Vagina (tissue), 2 donors: Measurements from ENCODE around the gene IRX4. TPM values are rescaled to one million over a fixed set of nuclear protein-coding genes. Genes with fewer than 3 reads are reported as not detected.

Experiments
- DNase-seq, 2 donors: peaks; one replicate each; pipeline ENCODE4 v3.0.0-alpha.2; 2017; ENCODE audit errors: extremely low spot score in 2 of 2
- H3K27ac ChIP-seq: fragments of 200-600 bp; sonication (generic); one replicate; pipeline ENCODE4 v1.5.1; 2019
- H3K27me3 ChIP-seq: fragments of 200-600 bp; sonication (generic); one replicate; pipeline ENCODE4 v1.5.1; 2019
- H3K36me3 ChIP-seq, 2 donors: fragments of 200-600 bp; sonication (generic); one replicate each; pipeline ENCODE4 v1.5.1; 2017 to 2019
- H3K4me1 ChIP-seq: fragments of 200-600 bp; sonication (generic); one replicate; pipeline ENCODE4 v1.5.1; 2019
- H3K4me3 ChIP-seq, 2 donors: fragments of 200-600 bp; sonication (generic); 1 replicate in 1 of 2; 2 replicates in 1 of 2; pipeline ENCODE4 v1.5.1; 2016 to 2019
- H3K9me3 ChIP-seq: fragments of 200-600 bp; sonication (generic); one replicate; pipeline ENCODE4 v1.5.1; 2019
- POLR2A ChIP-seq, 2 donors: fragments of 450-650 bp; IDR thresholded peaks; one replicate each; pipeline ENCODE4 v1.6.1; 2017; ENCODE audit warnings: antibody characterized with exemption in 2 of 2, mild to moderate bottlenecking in 2 of 2, moderate library complexity in 2 of 2
- POLR2AphosphoS5 ChIP-seq, 2 donors: sonication (generic); formaldehyde crosslinking; IDR thresholded peaks; one replicate each; pipeline ENCODE4 v1.9.0; 2017; ENCODE audit warnings: antibody characterized with exemption in 2 of 2, mild to moderate bottlenecking in 2 of 2, low read depth in 1 of 2; ENCODE audit not compliant: insufficient read depth in 1 of 2
- intact Hi-C: fragments of 100-400 bp; cut with DNase I; formaldehyde crosslinking; loops from one replicate; pipeline ENCODE4 v1.15.1; 2023
- total RNA-seq: library from RNA; depleted of rRNA; stranded (reverse); fragments of >200 nt; gene quantifications from one replicate; pipeline ENCODE4 v1.2.3, GENCODE V29; 2016
- TF ChIP-seq, protein P1 (sequence below), 3 experiments: fragments of 450-650 bp in 2 of 3; fragments of 200-600 bp in 1 of 3; sonication (generic) in 1 of 3; IDR thresholded peaks; one replicate each; pipeline ENCODE4 v1.5.1; 2017 to 2019; ENCODE audit warnings: antibody characterized with exemption in 3 of 3, mild to moderate bottlenecking in 2 of 3, moderate library complexity in 2 of 3

The IRX4 gene
- total RNA-seq, 1 donor from 2014 or later: 26.8 TPM

DNA sequence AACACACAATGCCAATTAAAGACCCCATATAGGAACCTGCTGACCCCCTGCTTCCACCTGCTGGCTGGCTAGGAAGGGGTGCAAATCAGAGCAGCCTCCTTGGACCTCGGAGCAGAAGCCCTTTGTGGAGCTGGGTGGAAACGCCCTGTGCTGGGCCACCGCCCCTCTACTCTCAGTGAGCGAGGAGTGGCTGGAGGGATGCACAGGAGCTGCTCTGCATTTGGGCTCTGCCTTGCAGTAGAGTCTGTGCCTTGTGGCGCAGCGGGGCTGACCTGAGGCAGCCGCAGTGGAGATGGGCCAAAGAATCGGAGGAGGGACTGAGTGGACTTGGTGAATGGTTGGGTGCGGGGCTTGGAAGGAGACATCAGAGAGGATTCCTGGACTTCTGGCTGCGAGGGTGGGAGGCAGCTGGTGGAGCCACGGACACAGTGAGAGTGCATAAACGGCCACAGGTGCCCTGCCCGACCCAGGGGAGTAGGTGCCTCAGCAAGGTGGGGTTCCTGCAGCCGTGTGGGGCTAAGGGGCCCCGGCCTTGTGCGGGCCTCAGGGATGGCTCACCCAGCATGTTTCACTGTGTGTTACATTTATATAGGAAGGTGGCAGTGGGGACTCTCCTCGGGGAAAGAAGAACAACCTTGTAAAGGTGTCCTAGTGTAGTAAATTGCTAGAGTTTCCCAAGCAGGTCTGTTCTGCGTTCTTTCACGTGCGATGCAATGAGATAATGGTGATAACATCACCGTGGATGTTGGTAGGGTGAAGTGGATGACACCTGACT lies 14.1 kb upstream of the IRX4 start:
- H3K36me3 ChIP-seq: no peaks in the 10 kb centered on the region
- no peak overlapping the region for H3K4me3 ChIP-seq
- H3K9me3 ChIP-seq: no peaks in the 10 kb centered on the region
- DNase-seq: no peak
- intact Hi-C loops: no loop called here
- no peaks in the 10 kb centered on the region for H3K27me3 ChIP-seq
- H3K27ac ChIP-seq: no peak overlapping the region
- no peak for TF ChIP-seq POLR2AphosphoS5 (IDR thresholded peaks at IDR 0.05; ENCODE audit: insufficient read depth in 1 of 2, low read depth in 1 of 2)
- TF ChIP-seq, protein P1, sequence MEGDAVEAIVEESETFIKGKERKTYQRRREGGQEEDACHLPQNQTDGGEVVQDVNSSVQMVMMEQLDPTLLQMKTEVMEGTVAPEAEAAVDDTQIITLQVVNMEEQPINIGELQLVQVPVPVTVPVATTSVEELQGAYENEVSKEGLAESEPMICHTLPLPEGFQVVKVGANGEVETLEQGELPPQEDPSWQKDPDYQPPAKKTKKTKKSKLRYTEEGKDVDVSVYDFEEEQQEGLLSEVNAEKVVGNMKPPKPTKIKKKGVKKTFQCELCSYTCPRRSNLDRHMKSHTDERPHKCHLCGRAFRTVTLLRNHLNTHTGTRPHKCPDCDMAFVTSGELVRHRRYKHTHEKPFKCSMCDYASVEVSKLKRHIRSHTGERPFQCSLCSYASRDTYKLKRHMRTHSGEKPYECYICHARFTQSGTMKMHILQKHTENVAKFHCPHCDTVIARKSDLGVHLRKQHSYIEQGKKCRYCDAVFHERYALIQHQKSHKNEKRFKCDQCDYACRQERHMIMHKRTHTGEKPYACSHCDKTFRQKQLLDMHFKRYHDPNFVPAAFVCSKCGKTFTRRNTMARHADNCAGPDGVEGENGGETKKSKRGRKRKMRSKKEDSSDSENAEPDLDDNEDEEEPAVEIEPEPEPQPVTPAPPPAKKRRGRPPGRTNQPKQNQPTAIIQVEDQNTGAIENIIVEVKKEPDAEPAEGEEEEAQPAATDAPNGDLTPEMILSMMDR (IDR thresholded peaks at IDR 0.05): no peak
- TF ChIP-seq POLR2A (IDR thresholded peaks at IDR 0.05): no peak
- no peaks in the 10 kb centered on the region for H3K4me1 ChIP-seq

DNA sequence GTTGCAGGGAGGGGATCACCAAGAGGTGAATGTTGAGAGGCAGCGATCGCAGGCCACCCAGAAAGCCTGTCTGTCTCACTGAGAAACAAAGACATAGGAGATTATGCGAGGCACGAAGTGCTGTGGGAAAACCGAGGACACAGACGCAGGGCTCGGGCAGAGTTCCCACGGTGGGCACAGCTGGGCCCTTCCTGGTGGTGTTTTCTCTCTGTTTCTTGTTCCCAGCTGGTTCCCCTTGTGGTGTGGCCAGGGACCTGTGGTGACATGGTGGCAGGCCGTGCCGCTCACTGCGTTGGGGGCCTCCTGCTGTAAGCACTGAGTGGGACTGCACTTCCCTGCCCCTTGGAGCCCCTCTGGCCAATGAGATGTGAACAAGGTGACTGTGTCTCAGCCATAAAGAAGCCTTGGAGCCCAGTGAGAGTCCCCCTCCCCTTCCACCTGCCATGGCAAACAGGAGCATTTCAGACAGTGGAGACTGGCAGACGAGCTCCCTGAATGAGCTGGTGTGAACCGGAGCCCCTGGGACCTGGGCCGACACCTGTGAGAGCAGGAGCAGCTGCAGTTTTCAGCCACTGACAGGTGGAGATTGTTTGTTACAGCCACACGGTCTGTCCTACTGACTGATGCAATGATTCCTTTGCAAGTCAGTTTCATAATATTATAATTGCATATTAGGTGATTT lies 13.2 kb upstream of the IRX4 start:
- intact Hi-C loops: no loop called here
- Histone ChIP-seq H3K4me3 (no peak overlapping the region), H3K27me3 (no peaks in the 10 kb centered on the region), H3K9me3 (no peaks in the 10 kb centered on the region), H3K27ac (no peak overlapping the region), H3K4me1 (no peaks in the 10 kb centered on the region), H3K36me3 (no peaks in the 10 kb centered on the region)
- TF ChIP-seq, protein P1 (IDR thresholded peaks at IDR 0.05): no peak
- TF ChIP-seq POLR2AphosphoS5 (IDR thresholded peaks at IDR 0.05; ENCODE audit: insufficient read depth in 1 of 2, low read depth in 1 of 2) (no peak), POLR2A (IDR thresholded peaks at IDR 0.05) (no peak)
- DNase-seq: no peak

DNA sequence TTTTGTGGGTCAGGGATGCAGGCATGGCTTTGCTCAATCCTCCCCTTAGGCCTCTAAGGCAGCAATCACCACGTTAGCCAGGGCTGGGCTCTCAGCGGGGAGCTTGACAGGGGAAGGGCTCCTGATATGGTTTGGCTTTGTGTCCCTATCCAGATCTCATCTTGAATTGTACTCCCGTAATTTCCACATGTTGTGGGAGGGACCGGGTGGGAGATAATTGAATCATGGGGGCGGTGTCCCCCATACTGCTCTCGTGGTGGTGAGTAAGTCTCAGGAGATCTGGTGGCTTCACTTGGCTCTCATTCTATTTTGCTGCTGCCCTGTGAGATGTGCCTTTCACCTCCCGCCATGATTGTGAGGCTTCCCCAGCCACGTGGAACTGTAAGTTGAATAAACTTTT lies 11.5 kb upstream of the IRX4 start:
- Histone ChIP-seq H3K27me3 (no peaks in the 10 kb centered on the region), H3K36me3 (no peaks in the 10 kb centered on the region), H3K4me3 (no peak overlapping the region), H3K27ac (no peak overlapping the region), H3K9me3 (no peaks in the 10 kb centered on the region), H3K4me1 (no peaks in the 10 kb centered on the region)
- intact Hi-C loops: no loop called here
- no peak for DNase-seq
- TF ChIP-seq, protein P1 (IDR thresholded peaks at IDR 0.05): no peak
- TF ChIP-seq POLR2AphosphoS5 (IDR thresholded peaks at IDR 0.05; ENCODE audit: insufficient read depth in 1 of 2, low read depth in 1 of 2) (no peak), POLR2A (IDR thresholded peaks at IDR 0.05) (no peak)

DNA sequence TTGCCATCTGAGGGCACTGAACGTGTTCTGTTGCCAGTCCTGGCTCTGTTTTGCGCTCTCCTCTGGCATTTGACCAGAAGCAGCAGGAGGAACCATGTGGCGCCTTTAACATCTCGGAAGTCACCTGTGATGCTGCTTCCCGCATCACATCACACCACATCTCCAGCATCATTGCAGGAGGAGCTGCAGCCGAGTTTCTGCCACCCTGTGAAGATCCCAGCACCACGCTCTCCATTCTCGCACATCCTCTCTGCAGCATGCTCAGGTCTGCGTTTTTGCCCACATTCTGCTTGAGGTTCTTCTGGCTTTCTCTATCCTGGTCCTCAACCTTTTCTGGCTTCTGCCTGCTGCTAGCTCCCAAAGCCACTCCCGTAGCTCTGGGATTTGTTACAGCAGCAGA lies 11.0 kb upstream of the IRX4 start:
- TF ChIP-seq POLR2A (IDR thresholded peaks at IDR 0.05) (no peak), POLR2AphosphoS5 (IDR thresholded peaks at IDR 0.05; ENCODE audit: insufficient read depth in 1 of 2, low read depth in 1 of 2) (no peak)
- TF ChIP-seq, protein P1 (IDR thresholded peaks at IDR 0.05): no peak
- DNase-seq: no peak
- Histone ChIP-seq H3K4me1 (no peaks in the 10 kb centered on the region), H3K27me3 (no peaks in the 10 kb centered on the region), H3K4me3 (no peak overlapping the region), H3K36me3 (no peaks in the 10 kb centered on the region), H3K27ac (no peak overlapping the region), H3K9me3 (no peaks in the 10 kb centered on the region)
- intact Hi-C loops: no loop called here
